H1 (cell line): ENCODE measurements around the gene COL21A1.
"Not testable (repeated sequence)": the region's sequence is repeated elsewhere in the genome, so short reads cannot be mapped to it uniquely, and the experiment has no call there.

Experiments
- CEBPB ChIP-seq: IDR thresholded peaks from 2 replicates; pipeline ENCODE4 v1.6.1; 2012; ENCODE audit warnings: low read depth, low read length
- EZH2 ChIP-seq: fragments of 200-600 bp; sonication (generic); IDR thresholded peaks from 2 replicates; pipeline ENCODE4 v1.7.1; 2012; ENCODE audit warnings: low read depth, mild to moderate bottlenecking, moderate library complexity, low read length, inconsistent platforms; ENCODE audit not compliant: severe bottlenecking
- POLR2AphosphoS5 ChIP-seq: IDR thresholded peaks from 2 replicates; pipeline ENCODE4 v1.6.1; 2011; ENCODE audit warnings: low read depth, low read length
- RAD21 ChIP-seq, 2 experiments: IDR thresholded peaks in 1 of 2; conservative IDR thresholded peaks in 1 of 2; 2 replicates each; pipeline ENCODE4 v1.6.1; 2011; ENCODE audit warnings: low read depth in 2 of 2, low read length in 2 of 2, improper control_type of control experiment in 1 of 2, inconsistent platforms in 1 of 2, mild to moderate bottlenecking in 1 of 2, moderate library complexity in 1 of 2
- RFX5 ChIP-seq: IDR thresholded peaks from 2 replicates; pipeline ENCODE4 v1.6.1; 2011; ENCODE audit warnings: low read depth, low read length, improper control_type of control experiment, borderline replicate concordance
- RNF2 ChIP-seq: fragments of 200-900, 300-1000 bp; sonication (generic); IDR thresholded peaks from 2 replicates; pipeline ENCODE4 v1.7.1; 2016; ENCODE audit warnings: borderline replicate concordance, low read depth, mild to moderate bottlenecking, antibody characterized with exemption, low read length; ENCODE audit not compliant: poor library complexity, severe bottlenecking; ENCODE audit errors: missing control alignments
- ZNF274 ChIP-seq: IDR thresholded peaks from 2 replicates; pipeline ENCODE4 v1.7.0; 2012; ENCODE audit warnings: low read length, borderline replicate concordance; ENCODE audit errors: extremely low read depth

GRCh38 chr6:56260593-56260992, 13.2 kb upstream of the COL21A1 start:
- TF ChIP-seq EZH2; ZNF274; RNF2; RAD21 (IDR thresholded peaks at IDR 0.05 in 1 of 2, conservative IDR thresholded peaks at IDR 0.05 in 1 of 2; ENCODE audit: low read depth in 2 of 2, low read length in 2 of 2); POLR2AphosphoS5; CEBPB; RFX5: not testable (repeated sequence)
